22Rv1 (cell line): ENCODE measurements around the gene ANGPTL8.

Experiments
- CTCF ChIP-seq: fragments of 450-650 bp; IDR thresholded peaks from 2 replicates; pipeline ENCODE4 v1.5.1; 2017; ENCODE audit warnings: mild to moderate bottlenecking
- ZFX ChIP-seq: fragments of 450-650 bp; IDR thresholded peaks from 2 replicates; pipeline ENCODE4 v1.6.1; 2017; ENCODE audit warnings: antibody characterized with exemption, borderline replicate concordance

- TF ChIP-seq CTCF (no peak), ZFX (no peak)
Observed at GRCh38 chr19:11264452-11265176, 25.2 kb downstream of the ANGPTL8 start.
